ENCODE measurements around the gene FAM222A. TPM values are rescaled to one million over a fixed set of nuclear protein-coding genes. Genes with fewer than 3 reads are reported as not detected.

Gene FAM222A
- polyA plus RNA-seq, 1 donor (not counting 4 experiments of a cell fraction or from before 2014, with no cell fraction given): 0.05 TPM

- no peaks in the 10 kb centered on the region for H4K20me1 ChIP-seq (ENCODE audit: control insufficient read depth, extremely low read depth, insufficient read depth, low read length)
- dilution Hi-C loops (cut with MboI; ENCODE audit: extremely low pct_ligation_motif_present, low sequenced_read_pairs): loop anchor here (25.0 kb wide), 2 partner anchors 157 to 257 kb away; no protein-coding TSS in a partner anchor
- no peaks in the 10 kb centered on the region for H3K79me2 ChIP-seq (ENCODE audit: control insufficient read depth, insufficient read depth, low read length)
- H3K27ac ChIP-seq (ENCODE audit: control insufficient read depth, insufficient read depth, low read length): no peak overlapping the region
- peaks cover 5% of the 10 kb centered on the region for H3K4me1 ChIP-seq (ENCODE audit: control insufficient read depth, extremely low read depth, insufficient read depth, low read length)
- no peaks in the 10 kb centered on the region for H3K9me3 ChIP-seq (ENCODE audit: control insufficient read depth, low read depth, low read length)
- no peak overlapping the region for H2AFZ ChIP-seq (ENCODE audit: control insufficient read depth, low read length)
- no peak for FAIRE-seq
- no peak for DNase-seq (ENCODE audit: low read depth, low spot score)
- no peaks in the 10 kb centered on the region for H3K27me3 ChIP-seq (ENCODE audit: control insufficient read depth, extremely low read depth, insufficient read depth, low read length)
- TF ChIP-seq EZH2 (IDR thresholded peaks at IDR 0.05; ENCODE audit: low read length) (no peak), CTCF (optimal IDR thresholded peaks at IDR 0.05 in 1 of 3, IDR thresholded peaks at IDR 0.05 in 1 of 3, conservative IDR thresholded peaks at IDR 0.05 in 1 of 3; ENCODE audit: extremely low read depth in 1 of 3, insufficient read depth in 2 of 3, low read length in 3 of 3) (no peak)
- H3K36me3 ChIP-seq (ENCODE audit: control insufficient read depth in 2 of 2, extremely low read depth in 1 of 2, insufficient read depth in 2 of 2, low read length in 2 of 2): no peaks in the 10 kb centered on the region
- no peak overlapping the region for H3K4me2 ChIP-seq (ENCODE audit: control insufficient read depth, extremely low read depth, insufficient read depth, low read depth, low read length)
- H3K9ac ChIP-seq (ENCODE audit: control insufficient read depth, extremely low read depth, insufficient read depth, low read length): no peak overlapping the region
- no peaks in the 10 kb centered on the region for H3K9me1 ChIP-seq (ENCODE audit: control insufficient read depth, extremely low read depth, insufficient read depth, low read length)
- H3K4me3 ChIP-seq (ENCODE audit: control insufficient read depth in 2 of 3, extremely low read depth in 1 of 3, insufficient read depth in 2 of 3, low read depth in 1 of 3, low read length in 3 of 3): no peak overlapping the region
These were observed 80.3 kb downstream of the FAM222A start for GRCh38 chr12:109793826-109794501.

DNA sequence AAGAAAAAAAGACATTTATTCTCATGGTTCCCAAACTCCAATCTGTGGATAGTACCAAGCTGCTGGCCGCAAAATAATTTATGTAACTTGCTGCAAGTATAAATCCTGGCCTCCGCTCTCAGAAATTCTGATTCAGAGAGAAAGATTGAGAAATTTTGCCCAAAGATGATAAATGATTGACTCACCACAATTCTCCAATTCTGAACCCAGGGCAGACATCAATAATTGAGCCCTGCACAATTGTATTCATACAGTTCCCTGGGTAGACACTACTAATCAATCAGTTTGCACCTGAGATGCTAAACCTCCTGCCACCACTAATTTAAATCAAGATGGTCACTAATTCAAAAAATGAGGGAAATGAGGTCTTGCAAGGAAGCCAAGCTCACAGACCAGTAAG, 81.4 kb downstream of the FAM222A start:
- H3K4me3 ChIP-seq (ENCODE audit: control insufficient read depth in 2 of 3, extremely low read depth in 1 of 3, insufficient read depth in 2 of 3, low read depth in 1 of 3, low read length in 3 of 3): no peak overlapping the region
- no peak for TF ChIP-seq EZH2 (IDR thresholded peaks at IDR 0.05; ENCODE audit: low read length)
- no peak for TF ChIP-seq CTCF (optimal IDR thresholded peaks at IDR 0.05 in 1 of 3, IDR thresholded peaks at IDR 0.05 in 1 of 3, conservative IDR thresholded peaks at IDR 0.05 in 1 of 3; ENCODE audit: extremely low read depth in 1 of 3, insufficient read depth in 2 of 3, low read length in 3 of 3)
- FAIRE-seq: peak; percentile 29
- H3K79me2 ChIP-seq (ENCODE audit: control insufficient read depth, insufficient read depth, low read length): no peaks in the 10 kb centered on the region
- H3K27ac ChIP-seq (ENCODE audit: control insufficient read depth, insufficient read depth, low read length): no peak overlapping the region
- H3K9me3 ChIP-seq (ENCODE audit: control insufficient read depth, low read depth, low read length): no peaks in the 10 kb centered on the region
- no peak overlapping the region for H2AFZ ChIP-seq (ENCODE audit: control insufficient read depth, low read length)
- no peak overlapping the region for H3K4me2 ChIP-seq (ENCODE audit: control insufficient read depth, extremely low read depth, insufficient read depth, low read depth, low read length)
- H3K9me1 ChIP-seq (ENCODE audit: control insufficient read depth, extremely low read depth, insufficient read depth, low read length): no peaks in the 10 kb centered on the region
- DNase-seq (ENCODE audit: low read depth, low spot score): no peak
- H4K20me1 ChIP-seq (ENCODE audit: control insufficient read depth, extremely low read depth, insufficient read depth, low read length): no peaks in the 10 kb centered on the region
- H3K4me1 ChIP-seq (ENCODE audit: control insufficient read depth, extremely low read depth, insufficient read depth, low read length): peaks cover 5% of the 10 kb centered on the region
- no peak overlapping the region for H3K9ac ChIP-seq (ENCODE audit: control insufficient read depth, extremely low read depth, insufficient read depth, low read length)
- dilution Hi-C loops (cut with MboI; ENCODE audit: extremely low pct_ligation_motif_present, low sequenced_read_pairs): loop anchor here (25.0 kb wide), 2 partner anchors 158 to 258 kb away; no protein-coding TSS in a partner anchor
- no peaks in the 10 kb centered on the region for H3K36me3 ChIP-seq (ENCODE audit: control insufficient read depth in 2 of 2, extremely low read depth in 1 of 2, insufficient read depth in 2 of 2, low read length in 2 of 2)
- no peaks in the 10 kb centered on the region for H3K27me3 ChIP-seq (ENCODE audit: control insufficient read depth, extremely low read depth, insufficient read depth, low read length)

All from keratinocyte (primary cell).